Keratinocyte (primary cell): ENCODE measurements around the gene IFNL2.
"Not testable (repeated sequence)": the region's sequence is repeated elsewhere in the genome, so short reads cannot be mapped to it uniquely, and the experiment has no call there.

Source experiments
- EZH2 ChIP-seq: IDR thresholded peaks from one replicate; pipeline ENCODE4 v1.6.1; 2012; ENCODE audit warnings: inconsistent platforms, mild to moderate bottlenecking, low read length, moderate library complexity
- TF ChIP-seq, protein P1 (sequence below), 3 experiments: IDR thresholded peaks in 1 of 3; conservative IDR thresholded peaks in 1 of 3; optimal IDR thresholded peaks in 1 of 3; 2 replicates in 2 of 3; 3 replicates in 1 of 3; pipeline versions ENCODE3 to v1.5.1; 2011; ENCODE audit warnings: low read length in 3 of 3, mild to moderate bottlenecking in 3 of 3, moderate library complexity in 2 of 3, control low read depth in 1 of 3, inconsistent platforms in 1 of 3; ENCODE audit not compliant: insufficient read depth in 2 of 3; ENCODE audit errors: extremely low read depth in 1 of 3

DNA sequence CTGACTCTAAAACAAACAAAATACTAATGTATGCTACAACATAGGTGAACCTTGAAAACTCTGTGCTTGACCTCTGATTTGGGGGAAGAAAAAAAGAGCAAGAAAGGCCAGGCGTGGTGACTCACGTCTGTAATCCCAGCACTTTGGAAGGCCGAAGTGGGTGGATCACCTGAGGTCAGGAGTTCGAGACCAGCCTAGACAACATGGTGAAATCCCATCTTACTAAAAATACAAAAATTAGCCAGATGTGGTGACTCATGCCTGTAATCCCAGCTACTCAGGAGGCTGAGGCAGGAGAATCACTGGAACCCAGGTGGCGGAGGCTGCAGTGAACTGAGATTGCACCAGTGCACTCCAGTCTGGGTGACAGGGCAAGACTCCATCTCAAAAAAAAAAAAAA, 5.7 kb downstream of the IFNL2 start:
- TF ChIP-seq, protein P1, sequence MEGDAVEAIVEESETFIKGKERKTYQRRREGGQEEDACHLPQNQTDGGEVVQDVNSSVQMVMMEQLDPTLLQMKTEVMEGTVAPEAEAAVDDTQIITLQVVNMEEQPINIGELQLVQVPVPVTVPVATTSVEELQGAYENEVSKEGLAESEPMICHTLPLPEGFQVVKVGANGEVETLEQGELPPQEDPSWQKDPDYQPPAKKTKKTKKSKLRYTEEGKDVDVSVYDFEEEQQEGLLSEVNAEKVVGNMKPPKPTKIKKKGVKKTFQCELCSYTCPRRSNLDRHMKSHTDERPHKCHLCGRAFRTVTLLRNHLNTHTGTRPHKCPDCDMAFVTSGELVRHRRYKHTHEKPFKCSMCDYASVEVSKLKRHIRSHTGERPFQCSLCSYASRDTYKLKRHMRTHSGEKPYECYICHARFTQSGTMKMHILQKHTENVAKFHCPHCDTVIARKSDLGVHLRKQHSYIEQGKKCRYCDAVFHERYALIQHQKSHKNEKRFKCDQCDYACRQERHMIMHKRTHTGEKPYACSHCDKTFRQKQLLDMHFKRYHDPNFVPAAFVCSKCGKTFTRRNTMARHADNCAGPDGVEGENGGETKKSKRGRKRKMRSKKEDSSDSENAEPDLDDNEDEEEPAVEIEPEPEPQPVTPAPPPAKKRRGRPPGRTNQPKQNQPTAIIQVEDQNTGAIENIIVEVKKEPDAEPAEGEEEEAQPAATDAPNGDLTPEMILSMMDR (optimal IDR thresholded peaks at IDR 0.05 in 1 of 3, IDR thresholded peaks at IDR 0.05 in 1 of 3, conservative IDR thresholded peaks at IDR 0.05 in 1 of 3; ENCODE audit: extremely low read depth in 1 of 3, insufficient read depth in 2 of 3, low read length in 3 of 3) = not testable (repeated sequence)
- not testable (repeated sequence) for TF ChIP-seq EZH2
